DND-41 (cell line): ENCODE data around the gene SEMA3B.

Experiments used
- ATAC-seq: fragments of 200-7000 bp; cut with Tn5 transposase; 3 replicates; pipeline ENCODE4 v1.9.1; 2021; ENCODE audit warnings: low read depth; ENCODE audit not compliant: insufficient read depth
- DNase-seq: peaks from one replicate; pipeline ENCODE4 v3.0.0-alpha.2; 2020
- H2AFZ ChIP-seq: 2 replicates; pipeline ENCODE4 v1.6.0; 2012; ENCODE audit warnings: low read depth, low read length
- H3K27ac ChIP-seq: 2 replicates; pipeline ENCODE4 v1.5.1; 2012; ENCODE audit warnings: low read length, inconsistent platforms
- H3K27me3 ChIP-seq: fragments of 200-600 bp; sonication (generic); 2 replicates; pipeline ENCODE4 v1.6.0; 2012; ENCODE audit warnings: low read length, mild to moderate bottlenecking, inconsistent platforms; ENCODE audit not compliant: insufficient read depth, poor library complexity
- H3K36me3 ChIP-seq: 2 replicates; pipeline ENCODE4 v1.5.1; 2012; ENCODE audit warnings: low read length, inconsistent platforms; ENCODE audit not compliant: insufficient read depth
- H3K4me1 ChIP-seq: 2 replicates; pipeline ENCODE4 v1.5.1; 2012; ENCODE audit warnings: mild to moderate bottlenecking, low read length; ENCODE audit not compliant: insufficient read depth
- H3K4me2 ChIP-seq: 2 replicates; pipeline ENCODE4 v1.6.0; 2012; ENCODE audit warnings: mild to moderate bottlenecking, moderate library complexity, low read length, inconsistent platforms; ENCODE audit not compliant: insufficient read depth
- H3K4me3 ChIP-seq, 2 experiments: fragments of 200-600 bp in 1 of 2; shearing (Covaris generic) in 1 of 2; 2 replicates each; pipeline ENCODE4 v1.5.1; 2012 to 2016; ENCODE audit warnings: inconsistent platforms in 2 of 2, low read length in 2 of 2, mild to moderate bottlenecking in 2 of 2, low read depth in 1 of 2, moderate library complexity in 1 of 2
- H3K79me2 ChIP-seq: 2 replicates; pipeline ENCODE4 v1.6.0; 2012; ENCODE audit warnings: low read length, inconsistent platforms; ENCODE audit not compliant: insufficient read depth
- H3K9ac ChIP-seq: 2 replicates; pipeline ENCODE4 v1.6.0; 2012; ENCODE audit warnings: low read depth, mild to moderate bottlenecking, inconsistent platforms, low read length, moderate library complexity
- H3K9me3 ChIP-seq: 2 replicates; pipeline ENCODE4 v1.5.1; 2012; ENCODE audit warnings: low read length, moderate library complexity, mild to moderate bottlenecking, inconsistent platforms; ENCODE audit not compliant: insufficient read depth, severe bottlenecking
- H4K20me1 ChIP-seq: 2 replicates; pipeline ENCODE4 v1.6.0; 2012; ENCODE audit warnings: low read length; ENCODE audit not compliant: insufficient read depth
- EZH2 ChIP-seq: IDR thresholded peaks from 3 replicates; pipeline ENCODE4 v1.6.1; 2012; ENCODE audit warnings: borderline replicate concordance, low read depth, mild to moderate bottlenecking, moderate library complexity, low read length, inconsistent platforms; ENCODE audit not compliant: severe bottlenecking
- TF ChIP-seq, protein P1 (sequence below): IDR thresholded peaks from 2 replicates; pipeline ENCODE4 v1.5.1; 2012; ENCODE audit warnings: borderline replicate concordance, low read length, moderate library complexity, mild to moderate bottlenecking; ENCODE audit not compliant: poor library complexity, severe bottlenecking; ENCODE audit errors: extremely low read depth

Gene SEMA3B

DNA sequence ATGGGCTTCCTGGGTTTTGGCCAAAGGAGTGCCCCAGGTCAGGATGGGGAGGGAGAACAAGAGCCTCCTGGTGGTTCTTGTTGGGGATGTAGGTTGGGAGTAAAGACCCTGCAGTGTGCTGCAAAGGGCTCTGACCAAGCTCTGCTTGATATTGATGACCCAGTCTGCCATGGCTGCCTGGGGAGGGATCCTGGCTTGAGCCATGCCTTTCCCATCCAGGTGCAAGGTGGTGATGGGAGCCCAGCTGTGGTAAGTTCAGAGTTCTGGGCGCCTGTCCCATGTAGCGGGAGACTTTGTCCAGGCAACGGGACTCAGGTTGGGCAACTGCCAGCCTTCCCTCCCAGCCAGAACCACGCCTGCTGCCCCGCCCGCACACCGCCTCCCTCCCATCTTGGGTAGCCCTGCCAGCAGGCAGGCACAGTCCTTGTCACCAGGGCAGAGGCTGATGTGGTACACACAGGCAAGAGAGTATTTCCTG lies 30.4 kb upstream of the SEMA3B start:
- Histone ChIP-seq H3K27me3 (no peaks in the 10 kb centered on the region), H2AFZ (no peak overlapping the region), H3K4me3 (peak overlapping the region; percentile 66 to 91; a peak in 3 of 4 replicates), H3K4me1 (peaks cover 48% of the 10 kb centered on the region), H4K20me1 (peaks cover 63% of the 10 kb centered on the region), H3K36me3 (peaks cover 50% of the 10 kb centered on the region), H3K9ac (peak overlapping the region; percentile 79), H3K9me3 (no peaks in the 10 kb centered on the region), H3K4me2 (peak overlapping the region; percentile 87), H3K79me2 (peaks cover 80% of the 10 kb centered on the region), H3K27ac (peak overlapping the region; percentile 89)
- TF ChIP-seq, protein P1, sequence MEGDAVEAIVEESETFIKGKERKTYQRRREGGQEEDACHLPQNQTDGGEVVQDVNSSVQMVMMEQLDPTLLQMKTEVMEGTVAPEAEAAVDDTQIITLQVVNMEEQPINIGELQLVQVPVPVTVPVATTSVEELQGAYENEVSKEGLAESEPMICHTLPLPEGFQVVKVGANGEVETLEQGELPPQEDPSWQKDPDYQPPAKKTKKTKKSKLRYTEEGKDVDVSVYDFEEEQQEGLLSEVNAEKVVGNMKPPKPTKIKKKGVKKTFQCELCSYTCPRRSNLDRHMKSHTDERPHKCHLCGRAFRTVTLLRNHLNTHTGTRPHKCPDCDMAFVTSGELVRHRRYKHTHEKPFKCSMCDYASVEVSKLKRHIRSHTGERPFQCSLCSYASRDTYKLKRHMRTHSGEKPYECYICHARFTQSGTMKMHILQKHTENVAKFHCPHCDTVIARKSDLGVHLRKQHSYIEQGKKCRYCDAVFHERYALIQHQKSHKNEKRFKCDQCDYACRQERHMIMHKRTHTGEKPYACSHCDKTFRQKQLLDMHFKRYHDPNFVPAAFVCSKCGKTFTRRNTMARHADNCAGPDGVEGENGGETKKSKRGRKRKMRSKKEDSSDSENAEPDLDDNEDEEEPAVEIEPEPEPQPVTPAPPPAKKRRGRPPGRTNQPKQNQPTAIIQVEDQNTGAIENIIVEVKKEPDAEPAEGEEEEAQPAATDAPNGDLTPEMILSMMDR = no peak
- TF ChIP-seq EZH2 = no peak
- DNase-seq (no peak), ATAC-seq (no peak)

DNA sequence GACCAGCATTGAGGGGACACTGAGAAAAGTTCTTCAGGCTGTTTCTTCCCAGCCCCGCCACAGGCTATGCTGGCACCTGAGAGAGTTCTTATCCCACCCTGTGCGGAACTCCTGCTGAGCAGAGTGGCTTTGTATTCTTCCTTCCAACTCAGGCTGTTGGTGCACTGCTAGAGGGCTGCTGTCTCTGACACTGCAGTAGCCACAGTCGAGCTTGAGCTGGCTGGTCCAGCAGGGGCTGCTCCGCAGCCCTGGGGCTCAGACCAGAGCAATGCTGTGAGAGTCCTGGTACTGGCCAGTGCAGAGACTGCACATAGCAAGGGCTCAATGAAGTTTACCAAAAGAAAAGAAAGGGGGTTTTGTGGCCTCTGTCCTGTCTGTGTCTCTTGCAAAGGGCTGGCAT lies 29.3 kb upstream of the SEMA3B start:
- Histone ChIP-seq H3K9me3 (no peaks in the 10 kb centered on the region), H3K9ac (peak overlapping the region; percentile 79; the same call in 1 of the 2 replicates), H3K4me1 (peaks cover 52% of the 10 kb centered on the region), H4K20me1 (peaks cover 71% of the 10 kb centered on the region), H2AFZ (no peak overlapping the region), H3K27ac (peak overlapping the region; percentile 15; the same call in 1 of the 2 replicates), H3K79me2 (peaks cover 88% of the 10 kb centered on the region), H3K4me2 (peak overlapping the region; percentile 87), H3K36me3 (peaks cover 57% of the 10 kb centered on the region), H3K4me3 (no peak overlapping the region; a peak in 1 of 4 replicates), H3K27me3 (no peaks in the 10 kb centered on the region)
- ATAC-seq = no peak
- TF ChIP-seq, protein P1 = no peak
- no peak for TF ChIP-seq EZH2
- DNase-seq = no peak

DNA sequence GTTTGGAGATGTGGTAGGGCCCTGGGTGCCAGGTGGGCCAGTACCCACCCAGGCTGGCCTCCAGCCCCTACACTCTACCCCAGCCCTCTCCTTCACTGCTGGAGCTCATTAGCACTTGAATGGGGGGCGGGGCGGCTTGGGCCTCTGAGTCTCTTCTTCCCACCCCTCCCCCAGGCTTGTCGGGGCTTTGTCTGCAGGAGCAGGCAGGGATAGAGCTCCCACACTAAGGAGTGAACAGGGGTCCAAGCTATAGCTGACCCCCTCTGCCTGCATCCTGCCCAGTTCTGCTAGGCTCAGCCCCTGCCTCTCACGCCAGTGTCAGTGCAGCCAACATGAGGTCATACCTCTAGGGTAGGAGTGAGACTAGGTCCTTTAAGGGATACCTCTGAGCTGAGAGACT lies 27.8 kb upstream of the SEMA3B start:
- Histone ChIP-seq H3K79me2 (peaks cover 97% of the 10 kb centered on the region), H3K9me3 (no peaks in the 10 kb centered on the region), H3K27me3 (no peaks in the 10 kb centered on the region), H2AFZ (no peak overlapping the region), H3K9ac (no peak overlapping the region), H3K4me1 (peaks cover 56% of the 10 kb centered on the region), H3K36me3 (peaks cover 61% of the 10 kb centered on the region), H3K27ac (no peak overlapping the region), H4K20me1 (peaks cover 83% of the 10 kb centered on the region), H3K4me2 (no peak overlapping the region), H3K4me3 (no peak overlapping the region)
- TF ChIP-seq EZH2 = no peak
- TF ChIP-seq, protein P1 = no peak
- no peak for DNase-seq
- ATAC-seq = no peak
